Mucosa of descending colon (tissue), 3 donors: ENCODE results near the gene PCED1B. TPM values are rescaled to one million over a fixed set of nuclear protein-coding genes. Genes with fewer than 3 reads are reported as not detected.

ENCODE experiments used
- ATAC-seq: fragments of 200-7000 bp; cut with Tn5 transposase; one replicate; pipeline ENCODE4 v1.9.1; 2020; ENCODE audit warnings: mild to moderate bottlenecking, moderate library complexity
- DNase-seq, 3 donors: peaks; one replicate each; pipeline ENCODE4 v3.0.0-alpha.2; 2020
- H3K36me3 ChIP-seq: fragments of 200-600 bp; one replicate; pipeline ENCODE4 v1.8.0; 2021; ENCODE audit warnings: low read depth, mild to moderate bottlenecking
- H3K4me1 ChIP-seq: fragments of 200-600 bp; one replicate; pipeline ENCODE4 v1.8.0; 2021; ENCODE audit warnings: low read depth, mild to moderate bottlenecking
- H3K4me3 ChIP-seq: fragments of 200-600 bp; one replicate; pipeline ENCODE4 v1.8.0; 2021; ENCODE audit warnings: mild to moderate bottlenecking
- H3K9me3 ChIP-seq: fragments of 200-600 bp; one replicate; pipeline ENCODE4 v1.8.0; 2021; ENCODE audit warnings: mild to moderate bottlenecking
- intact Hi-C, 2 donors: fragments of 100-400 bp; cut with DNase I in 1 of 2; cut with micrococcal nuclease in 1 of 2; formaldehyde crosslinking; loops; one replicate each; pipeline versions ENCODE4 v1.11.0 to v1.11.1; 2022; cut with DNase I, micrococcal nuclease
- total RNA-seq, 3 donors: library from RNA; stranded (reverse); fragmentation: NEBNext Ultra II Directional in 2 of 3; extraction: Animal tissue kit (Norgen Biotek cat#: 25700) in 2 of 3; gene quantifications; one replicate each; pipeline versions ENCODE4 v1.2.1 to v1.2.4, GENCODE V29; 2021 to 2023
- TF ChIP-seq, protein P1 (sequence below): fragments of 200-600 bp; IDR thresholded peaks from one replicate; pipeline ENCODE4 v1.8.0; 2022; ENCODE audit warnings: antibody characterized with exemption, mild to moderate bottlenecking
- donor health status: DM: no; HTN: no; CAD: no; lungs with moderate emphysema.
- donor health status: DM: no; HTN: no; CAD: no.
- donor health status: DM: no; HTN: yes; CAD: no.

Gene PCED1B
- total RNA-seq, 3 donors from 2014 or later: 2.2 to 4.7 (median 2.9) TPM

GRCh38 chr12:47070310-47070709 is 9.1 kb upstream of the PCED1B start:
- Histone ChIP-seq H3K9me3 (no peaks in the 10 kb centered on the region), H3K4me1 (no peaks in the 10 kb centered on the region), H3K4me3 (no peak overlapping the region), H3K36me3 (no peaks in the 10 kb centered on the region)
- intact Hi-C loops: no loop called here
- DNase-seq: no peak
- no peak for ATAC-seq
- TF ChIP-seq, protein P1, sequence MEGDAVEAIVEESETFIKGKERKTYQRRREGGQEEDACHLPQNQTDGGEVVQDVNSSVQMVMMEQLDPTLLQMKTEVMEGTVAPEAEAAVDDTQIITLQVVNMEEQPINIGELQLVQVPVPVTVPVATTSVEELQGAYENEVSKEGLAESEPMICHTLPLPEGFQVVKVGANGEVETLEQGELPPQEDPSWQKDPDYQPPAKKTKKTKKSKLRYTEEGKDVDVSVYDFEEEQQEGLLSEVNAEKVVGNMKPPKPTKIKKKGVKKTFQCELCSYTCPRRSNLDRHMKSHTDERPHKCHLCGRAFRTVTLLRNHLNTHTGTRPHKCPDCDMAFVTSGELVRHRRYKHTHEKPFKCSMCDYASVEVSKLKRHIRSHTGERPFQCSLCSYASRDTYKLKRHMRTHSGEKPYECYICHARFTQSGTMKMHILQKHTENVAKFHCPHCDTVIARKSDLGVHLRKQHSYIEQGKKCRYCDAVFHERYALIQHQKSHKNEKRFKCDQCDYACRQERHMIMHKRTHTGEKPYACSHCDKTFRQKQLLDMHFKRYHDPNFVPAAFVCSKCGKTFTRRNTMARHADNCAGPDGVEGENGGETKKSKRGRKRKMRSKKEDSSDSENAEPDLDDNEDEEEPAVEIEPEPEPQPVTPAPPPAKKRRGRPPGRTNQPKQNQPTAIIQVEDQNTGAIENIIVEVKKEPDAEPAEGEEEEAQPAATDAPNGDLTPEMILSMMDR: no peak

- intact Hi-C loops: no loop called here
- Histone ChIP-seq H3K9me3 (no peaks in the 10 kb centered on the region), H3K4me1 (no peaks in the 10 kb centered on the region), H3K4me3 (no peak overlapping the region), H3K36me3 (no peaks in the 10 kb centered on the region)
- TF ChIP-seq, protein P1: no peak
- DNase-seq (no peak), ATAC-seq (peak; percentile 59)
Measured at GRCh38 chr12:47071241-47071852, 8.1 kb upstream of the PCED1B start.

DNA sequence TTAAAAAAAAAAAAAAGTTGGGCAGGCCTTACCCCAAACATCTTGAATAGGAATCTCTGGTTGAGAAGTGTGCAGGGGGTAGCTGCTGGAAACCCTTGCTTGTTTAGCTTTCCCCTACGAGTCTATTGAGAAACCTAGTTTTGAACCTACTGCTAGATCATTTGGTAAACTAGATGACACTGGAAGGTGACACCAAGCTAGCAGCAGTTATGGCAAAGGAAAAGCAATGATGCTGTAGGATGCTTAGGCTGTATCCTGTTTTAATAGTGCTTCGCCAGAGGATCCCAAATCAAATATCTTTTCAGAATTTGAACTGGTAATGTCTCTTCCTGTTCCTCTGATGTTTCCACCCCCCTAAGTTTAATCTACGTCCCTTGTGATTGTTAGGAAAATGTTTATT is 5.5 kb upstream of the PCED1B start:
- DNase-seq (no peak), ATAC-seq (no peak)
- Histone ChIP-seq H3K4me1 (no peaks in the 10 kb centered on the region), H3K4me3 (no peak overlapping the region), H3K9me3 (no peaks in the 10 kb centered on the region), H3K36me3 (no peaks in the 10 kb centered on the region)
- intact Hi-C loops: no loop called here
- TF ChIP-seq, protein P1: no peak

GRCh38 chr12:47074757-47075156 is 4.7 kb upstream of the PCED1B start:
- TF ChIP-seq, protein P1: no peak
- H3K4me3 ChIP-seq: no peak overlapping the region
- H3K9me3 ChIP-seq: no peaks in the 10 kb centered on the region
- H3K36me3 ChIP-seq: no peaks in the 10 kb centered on the region
- ATAC-seq: no peak
- no peak for DNase-seq
- intact Hi-C loops: no loop called here
- H3K4me1 ChIP-seq: no peaks in the 10 kb centered on the region

GRCh38 chr12:47075192-47076084 is 4.0 kb upstream of the PCED1B start:
- Histone ChIP-seq H3K36me3 (no peaks in the 10 kb centered on the region), H3K4me3 (no peak overlapping the region), H3K4me1 (no peaks in the 10 kb centered on the region), H3K9me3 (no peaks in the 10 kb centered on the region)
- DNase-seq: no peak
- no peak for ATAC-seq
- TF ChIP-seq, protein P1: no peak
- intact Hi-C loops: no loop called here
